Suprapubic skin (tissue), 4 donors: ENCODE measurements around the gene NDUFS7. TPM values are rescaled to one million over a fixed set of nuclear protein-coding genes. Genes with fewer than 3 reads are reported as not detected.

ENCODE experiments used
- DNase-seq, 2 donors: peaks; one replicate each; pipeline ENCODE4 v3.0.0-alpha.2; 2019; ENCODE audit warnings: low spot score in 2 of 2
- H3K27ac ChIP-seq: fragments of 200-600 bp; sonication (generic); one replicate; pipeline ENCODE4 v1.5.1; 2019
- H3K27me3 ChIP-seq: fragments of 200-600 bp; sonication (generic); one replicate; pipeline ENCODE4 v1.5.1; 2019
- H3K36me3 ChIP-seq: fragments of 200-600 bp; sonication (generic); one replicate; pipeline ENCODE4 v1.5.1; 2019
- H3K4me1 ChIP-seq: fragments of 200-600 bp; sonication (generic); one replicate; pipeline ENCODE4 v1.5.1; 2019
- H3K4me3 ChIP-seq: fragments of 200-600 bp; sonication (generic); one replicate; pipeline ENCODE4 v1.5.1; 2019; ENCODE audit warnings: mild to moderate bottlenecking
- H3K9me3 ChIP-seq: fragments of 200-600 bp; sonication (generic); one replicate; pipeline ENCODE4 v1.5.1; 2019
- EP300 ChIP-seq: sonication (generic); formaldehyde crosslinking; IDR thresholded peaks from one replicate; pipeline ENCODE4 v1.6.1; 2017; ENCODE audit warnings: antibody characterized with exemption
- POLR2A ChIP-seq, 2 donors: fragments of 450-650 bp; IDR thresholded peaks; one replicate each; pipeline ENCODE4 v1.6.1; 2017; ENCODE audit warnings: antibody characterized with exemption in 2 of 2, mild to moderate bottlenecking in 2 of 2, moderate library complexity in 2 of 2
- POLR2AphosphoS5 ChIP-seq, 3 donors: sonication (generic); formaldehyde crosslinking; IDR thresholded peaks; one replicate each; pipeline ENCODE4 v1.6.1; 2017; ENCODE audit warnings: antibody characterized with exemption in 3 of 3
- WGBS: methylation state at CpG from one replicate; pipeline ENCODE4 v1.1.5; 2018; 5-methylcytosine and 5-hydroxymethylcytosine counted together
- total RNA-seq, 4 donors: library from RNA; depleted of rRNA; stranded (reverse); fragments of >200 nt; gene quantifications; one replicate each; pipeline ENCODE4 v1.1.0, GENCODE V29; 2016
- TF ChIP-seq, protein P1 (sequence below), 2 donors: fragments of 200-600 bp in 1 of 2; fragments of 450-650 bp in 1 of 2; sonication (generic) in 1 of 2; IDR thresholded peaks; one replicate each; pipeline ENCODE4 v1.5.1; 2016 to 2019; ENCODE audit warnings: antibody characterized with exemption in 2 of 2, mild to moderate bottlenecking in 1 of 2, moderate library complexity in 1 of 2

Gene NDUFS7
- total RNA-seq, 4 donors from 2014 or later = 66.8 to 154 (median 97.5) TPM

DNA sequence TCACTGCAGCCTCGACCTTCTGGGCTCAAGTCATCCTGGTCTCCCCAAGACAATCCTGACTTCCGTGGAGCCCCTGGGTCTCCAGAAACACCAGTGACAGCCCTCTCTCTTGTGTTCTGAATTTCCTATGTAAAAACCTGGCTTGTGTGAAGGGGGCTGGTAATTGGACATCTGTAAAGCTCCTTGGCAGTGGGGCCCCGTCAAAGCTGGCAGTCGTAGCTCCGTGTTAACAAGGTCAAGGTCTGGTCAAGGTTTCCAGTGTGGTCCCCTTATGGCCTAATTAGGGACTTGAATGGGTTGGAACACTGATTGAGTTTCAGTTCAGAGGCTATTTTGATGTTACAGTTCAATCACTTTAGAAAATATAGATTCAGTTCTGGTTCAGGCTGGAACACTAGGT is 32.8 kb upstream of the NDUFS7 start:
- no peak overlapping the region for H3K4me3 ChIP-seq
- no peak for TF ChIP-seq POLR2AphosphoS5 (IDR thresholded peaks at IDR 0.05)
- no peak for TF ChIP-seq EP300
- TF ChIP-seq, protein P1, sequence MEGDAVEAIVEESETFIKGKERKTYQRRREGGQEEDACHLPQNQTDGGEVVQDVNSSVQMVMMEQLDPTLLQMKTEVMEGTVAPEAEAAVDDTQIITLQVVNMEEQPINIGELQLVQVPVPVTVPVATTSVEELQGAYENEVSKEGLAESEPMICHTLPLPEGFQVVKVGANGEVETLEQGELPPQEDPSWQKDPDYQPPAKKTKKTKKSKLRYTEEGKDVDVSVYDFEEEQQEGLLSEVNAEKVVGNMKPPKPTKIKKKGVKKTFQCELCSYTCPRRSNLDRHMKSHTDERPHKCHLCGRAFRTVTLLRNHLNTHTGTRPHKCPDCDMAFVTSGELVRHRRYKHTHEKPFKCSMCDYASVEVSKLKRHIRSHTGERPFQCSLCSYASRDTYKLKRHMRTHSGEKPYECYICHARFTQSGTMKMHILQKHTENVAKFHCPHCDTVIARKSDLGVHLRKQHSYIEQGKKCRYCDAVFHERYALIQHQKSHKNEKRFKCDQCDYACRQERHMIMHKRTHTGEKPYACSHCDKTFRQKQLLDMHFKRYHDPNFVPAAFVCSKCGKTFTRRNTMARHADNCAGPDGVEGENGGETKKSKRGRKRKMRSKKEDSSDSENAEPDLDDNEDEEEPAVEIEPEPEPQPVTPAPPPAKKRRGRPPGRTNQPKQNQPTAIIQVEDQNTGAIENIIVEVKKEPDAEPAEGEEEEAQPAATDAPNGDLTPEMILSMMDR (IDR thresholded peaks at IDR 0.05) = no peak
- no peak for TF ChIP-seq POLR2A (IDR thresholded peaks at IDR 0.05)
- 74% methylated on average over 5 of the region's 5 CpGs for WGBS
- H3K4me1 ChIP-seq = peaks cover 16% of the 10 kb centered on the region
- H3K9me3 ChIP-seq = no peaks in the 10 kb centered on the region
- H3K27me3 ChIP-seq = no peaks in the 10 kb centered on the region
- no peaks in the 10 kb centered on the region for H3K36me3 ChIP-seq
- DNase-seq = no peak
- no peak overlapping the region for H3K27ac ChIP-seq

DNA sequence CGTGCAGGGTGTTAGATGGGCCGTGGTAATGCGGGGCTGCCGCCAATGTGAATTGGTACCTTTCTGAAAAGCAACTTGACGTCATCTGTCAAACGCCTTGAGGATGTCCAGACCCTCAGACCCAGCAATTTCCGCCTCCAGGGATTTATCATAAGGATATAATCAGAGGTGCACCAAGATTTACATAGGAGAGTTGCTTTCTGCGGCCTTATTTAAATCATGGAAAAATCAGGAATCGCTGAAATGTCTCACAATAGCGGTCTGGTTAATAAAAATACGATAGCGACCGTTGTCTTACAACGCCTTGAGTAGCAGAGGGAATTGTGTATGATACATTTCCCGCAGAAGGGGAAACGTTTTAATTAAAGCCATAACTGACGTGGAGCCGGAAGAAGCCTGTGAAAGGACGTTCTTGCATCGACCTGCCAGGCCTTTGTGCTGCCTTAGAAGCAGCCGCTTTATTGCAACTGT is 32.3 kb upstream of the NDUFS7 start:
- no peak for DNase-seq
- H3K4me1 ChIP-seq = peaks cover 21% of the 10 kb centered on the region
- no peak overlapping the region for H3K27ac ChIP-seq
- no peaks in the 10 kb centered on the region for H3K36me3 ChIP-seq
- WGBS = 79% methylated on average over 21 of the region's 21 CpGs
- no peaks in the 10 kb centered on the region for H3K27me3 ChIP-seq
- TF ChIP-seq POLR2A (IDR thresholded peaks at IDR 0.05) (no peak), EP300 (no peak), POLR2AphosphoS5 (IDR thresholded peaks at IDR 0.05) (no peak)
- TF ChIP-seq, protein P1 (IDR thresholded peaks at IDR 0.05) = no peak
- no peak overlapping the region for H3K4me3 ChIP-seq
- H3K9me3 ChIP-seq = no peaks in the 10 kb centered on the region

DNA sequence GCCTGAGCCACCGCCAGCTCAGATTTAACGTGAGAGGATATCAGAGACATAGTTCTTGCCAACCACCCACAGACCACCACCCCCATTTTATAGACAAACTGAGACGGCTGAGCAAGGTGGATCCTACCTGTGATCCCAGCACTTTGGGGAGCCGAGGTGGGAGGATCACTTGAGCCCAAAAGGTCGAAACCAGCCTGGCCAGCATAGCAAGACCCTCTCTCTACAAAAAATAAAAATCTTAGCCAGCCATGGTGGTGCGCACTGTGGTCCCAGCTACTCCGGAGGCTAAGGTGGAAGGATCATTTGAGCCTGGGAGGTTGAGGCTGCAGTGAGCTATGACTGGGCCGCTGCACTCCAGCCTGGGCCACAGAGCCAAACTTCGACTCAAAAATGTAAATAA is 30.6 kb upstream of the NDUFS7 start:
- peaks cover 27% of the 10 kb centered on the region for H3K4me1 ChIP-seq
- WGBS = 94% methylated on average over 9 of the region's 9 CpGs
- TF ChIP-seq POLR2A (IDR thresholded peaks at IDR 0.05) = no peak
- TF ChIP-seq EP300 = no peak
- TF ChIP-seq, protein P1 (IDR thresholded peaks at IDR 0.05) = no peak
- no peak for TF ChIP-seq POLR2AphosphoS5 (IDR thresholded peaks at IDR 0.05)
- H3K9me3 ChIP-seq = no peaks in the 10 kb centered on the region
- H3K4me3 ChIP-seq = no peak overlapping the region
- H3K27me3 ChIP-seq = no peaks in the 10 kb centered on the region
- H3K27ac ChIP-seq = no peak overlapping the region
- H3K36me3 ChIP-seq = peaks cover 7% of the 10 kb centered on the region
- no peak for DNase-seq

DNA sequence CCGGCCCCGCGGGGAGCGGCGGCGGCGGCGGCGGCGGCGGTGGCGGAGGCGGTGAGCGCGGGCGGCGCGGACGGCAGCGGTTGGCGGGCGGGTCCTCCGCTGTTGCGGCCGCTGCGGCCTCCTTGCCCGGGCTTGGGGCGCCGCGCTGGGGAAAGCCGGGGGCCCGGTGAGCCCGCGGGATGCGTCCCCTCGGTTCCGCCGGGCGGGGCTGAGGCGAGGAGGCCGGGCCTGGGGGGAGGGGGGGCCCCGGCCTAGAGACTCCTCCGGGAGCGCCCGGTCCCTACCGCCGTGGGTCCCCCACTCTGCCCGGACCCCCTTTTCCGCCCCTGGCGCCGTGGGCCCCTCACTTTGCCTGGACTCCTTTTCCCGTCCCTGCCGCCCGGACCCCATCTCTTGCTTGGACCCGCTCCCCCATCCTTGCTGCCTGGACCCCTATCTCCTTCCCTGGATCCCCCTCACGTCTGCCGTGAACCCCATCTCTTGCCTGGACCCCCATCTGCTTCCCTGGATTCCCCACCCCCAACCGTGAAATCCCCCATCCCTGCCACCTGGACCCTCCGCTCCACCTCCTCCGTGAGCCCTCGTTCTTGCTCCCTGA is 28.6 kb upstream of the NDUFS7 start:
- WGBS = under 1% methylated on average over 17 of the region's 61 CpGs
- Histone ChIP-seq H3K27ac (peak overlapping the region; percentile 72), H3K4me3 (peak overlapping the region; percentile 94), H3K4me1 (peaks cover 27% of the 10 kb centered on the region), H3K27me3 (no peaks in the 10 kb centered on the region), H3K36me3 (peaks cover 15% of the 10 kb centered on the region), H3K9me3 (no peaks in the 10 kb centered on the region)
- no peak for DNase-seq
- TF ChIP-seq POLR2AphosphoS5 (IDR thresholded peaks at IDR 0.05) (no peak), POLR2A (IDR thresholded peaks at IDR 0.05) (no peak), EP300 (no peak)
- TF ChIP-seq, protein P1 (IDR thresholded peaks at IDR 0.05) = no peak

DNA sequence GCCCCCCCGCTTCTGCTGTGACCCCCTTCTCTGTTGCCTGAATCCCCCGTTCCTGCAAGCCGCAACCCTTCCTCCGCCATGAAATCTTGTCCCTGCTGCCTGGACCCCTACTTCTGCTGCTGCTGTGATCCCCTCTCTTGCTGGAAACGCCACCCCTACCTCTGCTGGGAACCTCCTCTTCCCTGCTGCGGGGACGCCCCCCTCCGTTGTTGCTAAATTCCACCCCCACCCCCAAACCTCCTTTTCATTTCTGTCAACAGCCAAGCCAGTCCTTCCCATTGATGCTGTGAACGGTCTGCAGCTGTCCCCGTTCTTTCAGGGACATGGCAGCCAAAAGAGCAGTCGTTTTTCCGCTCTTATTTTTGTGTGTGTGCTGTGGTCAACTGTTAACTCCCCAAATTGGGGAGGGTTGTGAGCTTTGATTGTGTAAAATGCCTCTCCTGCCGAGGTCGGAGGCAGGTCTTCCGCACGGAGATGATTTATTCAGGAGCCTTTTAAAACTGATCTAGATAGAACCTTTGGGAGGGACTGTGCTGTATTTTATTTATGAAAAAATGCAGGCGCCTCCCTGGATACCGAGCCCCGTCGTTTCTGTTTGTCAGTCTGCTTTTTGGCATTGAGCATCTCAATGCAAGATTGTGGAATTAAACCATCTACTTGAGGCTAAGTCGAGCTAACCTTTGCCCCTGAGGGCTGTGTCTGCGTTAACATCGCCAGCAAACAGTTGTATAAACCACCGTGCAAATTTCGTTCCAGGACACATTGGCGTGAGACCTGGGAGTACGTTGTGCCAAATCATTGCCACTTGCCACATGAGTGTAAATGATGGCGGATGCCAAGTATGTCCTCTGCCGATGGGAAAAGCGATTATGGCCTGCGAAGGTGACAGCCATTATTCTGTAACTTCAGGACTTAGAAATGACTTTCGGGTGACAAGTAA is 27.9 kb upstream of the NDUFS7 start:
- no peak for TF ChIP-seq EP300
- TF ChIP-seq POLR2AphosphoS5 (IDR thresholded peaks at IDR 0.05) = no peak
- TF ChIP-seq POLR2A (IDR thresholded peaks at IDR 0.05) = no peak
- TF ChIP-seq, protein P1 (IDR thresholded peaks at IDR 0.05) = no peak
- peaks cover 15% of the 10 kb centered on the region for H3K36me3 ChIP-seq
- peaks cover 33% of the 10 kb centered on the region for H3K4me1 ChIP-seq
- H3K4me3 ChIP-seq = peak overlapping the region; percentile 94
- no peaks in the 10 kb centered on the region for H3K9me3 ChIP-seq
- peak overlapping the region; percentile 72 for H3K27ac ChIP-seq
- 13% methylated on average over 32 of the region's 32 CpGs for WGBS
- DNase-seq = no peak
- no peaks in the 10 kb centered on the region for H3K27me3 ChIP-seq
